Cortex of kidney (tissue), 1 donor: ENCODE results near the gene SRSF1.
"Not testable (repeated sequence)": the region's sequence is repeated elsewhere in the genome, so short reads cannot be mapped to it uniquely, and the experiment has no call there.

Experiments
- DNase-seq: peaks from one replicate; lab custom pipeline; 2025; lab: John Stamatoyannopoulos, UW

Gene SRSF1

GRCh38 chr17:58006924-58007780 is at the start of gene SRSF1:
TSS of gene SRSF1 (minus strand) at chr17:58007246. CDS start at chr17:58007137, 109 bp downstream.
- no peak for DNase-seq

- DNase-seq: no peak
Observed at GRCh38 chr17:58056476-58056875, 49.4 kb upstream of the SRSF1 start.

- no peak for DNase-seq
Observed at GRCh38 chr17:58054641-58055040, 47.6 kb upstream of the SRSF1 start.

GRCh38 chr17:58052945-58053715 is 46.1 kb upstream of the SRSF1 start:
- DNase-seq: no peak

- DNase-seq: no peak
Observed at GRCh38 chr17:58052407-58052806, 45.4 kb upstream of the SRSF1 start.

GRCh38 chr17:58051468-58051867 is 44.4 kb upstream of the SRSF1 start:
- no peak for DNase-seq

GRCh38 chr17:58050966-58051365 is 43.9 kb upstream of the SRSF1 start:
- no peak for DNase-seq

- DNase-seq: no peak
Observed at GRCh38 chr17:58049533-58049932, 42.5 kb upstream of the SRSF1 start.

GRCh38 chr17:58047376-58048150 is 40.5 kb upstream of the SRSF1 start:
- no peak for DNase-seq

GRCh38 chr17:58046239-58047094 is 39.4 kb upstream of the SRSF1 start:
- no peak for DNase-seq

- DNase-seq: not testable (repeated sequence)
Observed at GRCh38 chr17:58044256-58044655, 37.2 kb upstream of the SRSF1 start.

GRCh38 chr17:58043221-58044181 is 36.5 kb upstream of the SRSF1 start:
- DNase-seq: no peak

GRCh38 chr17:58041161-58041560 is 34.1 kb upstream of the SRSF1 start:
- DNase-seq: no peak

GRCh38 chr17:58040386-58040785 is 33.3 kb upstream of the SRSF1 start:
- DNase-seq: no peak

GRCh38 chr17:58039975-58040374 is 32.9 kb upstream of the SRSF1 start:
- DNase-seq: no peak

GRCh38 chr17:58032691-58033415 is 25.8 kb upstream of the SRSF1 start:
- DNase-seq: no peak

GRCh38 chr17:58028578-58028977 is 21.5 kb upstream of the SRSF1 start:
- no peak for DNase-seq

GRCh38 chr17:58020401-58020800 is 13.4 kb upstream of the SRSF1 start:
- no peak for DNase-seq

- DNase-seq: no peak
Observed at GRCh38 chr17:58019521-58019920, 12.5 kb upstream of the SRSF1 start.

- DNase-seq: no peak
Observed at GRCh38 chr17:58019039-58019438, 12.0 kb upstream of the SRSF1 start.
